Glomerular endothelial cell (primary cell): ENCODE results near the gene LEF1. TPM values are rescaled to one million over a fixed set of nuclear protein-coding genes. Genes with fewer than 3 reads are reported as not detected.

Source experiments
- DNase-seq: peaks from one replicate; pipeline ENCODE4 v3.0.0-alpha.2; 2011; ENCODE audit warnings: low read depth, low spot score; ENCODE audit errors: extremely low read depth
- total RNA-seq: library from RNA; depleted of rRNA; stranded (reverse); fragments of >200 nt; gene quantifications from 2 replicates; pipeline ENCODE4 v1.2.3, GENCODE V29; 2015

LEF1 gene
- total RNA-seq, 1 donor from 2014 or later, result 0.58 TPM

- no peak for DNase-seq
These were observed 11.8 kb upstream of the LEF1 start for GRCh38 chr4:108180513-108180912.

GRCh38 chr4:108175966-108176365 is 7.2 kb upstream of the LEF1 start:
- DNase-seq, result no peak

- DNase-seq, result no peak
These were observed 6.1 kb upstream of the LEF1 start for GRCh38 chr4:108174856-108175255.

GRCh38 chr4:108173599-108174057 is 4.9 kb upstream of the LEF1 start:
- DNase-seq, result no peak

GRCh38 chr4:108172753-108173598 is 4.2 kb upstream of the LEF1 start:
- DNase-seq, result no peak

GRCh38 chr4:108172231-108172752 is 3.6 kb upstream of the LEF1 start:
- no peak for DNase-seq

- DNase-seq, result no peak
These were observed 2.9 kb upstream of the LEF1 start for GRCh38 chr4:108171339-108172230.

- no peak for DNase-seq
These were observed 2.1 kb upstream of the LEF1 start for GRCh38 chr4:108170631-108171338.

- DNase-seq, result no peak
These were observed 932 bp upstream of the LEF1 start for GRCh38 chr4:108169664-108170063.

GRCh38 chr4:108168160-108168670 is 517 bp downstream of the LEF1 start:
- no peak for DNase-seq

- DNase-seq, result no peak
These were observed 2.1 kb downstream of the LEF1 start for GRCh38 chr4:108166441-108167315.

- DNase-seq, result no peak
These were observed 2.7 kb downstream of the LEF1 start for GRCh38 chr4:108166038-108166437.

GRCh38 chr4:108165586-108165985 is 3.1 kb downstream of the LEF1 start:
- DNase-seq, result no peak

- no peak for DNase-seq
These were observed 5.4 kb downstream of the LEF1 start for GRCh38 chr4:108163351-108163750.

GRCh38 chr4:108160741-108161352 is 7.9 kb downstream of the LEF1 start:
- DNase-seq, result no peak

- DNase-seq, result no peak
These were observed 8.9 kb downstream of the LEF1 start for GRCh38 chr4:108159845-108160244.

GRCh38 chr4:108157655-108158054 is 11.1 kb downstream of the LEF1 start:
- no peak for DNase-seq

GRCh38 chr4:108156391-108156790 is 12.3 kb downstream of the LEF1 start:
- no peak for DNase-seq

GRCh38 chr4:108155373-108155772 is 13.4 kb downstream of the LEF1 start:
- DNase-seq, result no peak
